Measurements from ENCODE around the gene C1QBP.

The C1QBP gene

DNA sequence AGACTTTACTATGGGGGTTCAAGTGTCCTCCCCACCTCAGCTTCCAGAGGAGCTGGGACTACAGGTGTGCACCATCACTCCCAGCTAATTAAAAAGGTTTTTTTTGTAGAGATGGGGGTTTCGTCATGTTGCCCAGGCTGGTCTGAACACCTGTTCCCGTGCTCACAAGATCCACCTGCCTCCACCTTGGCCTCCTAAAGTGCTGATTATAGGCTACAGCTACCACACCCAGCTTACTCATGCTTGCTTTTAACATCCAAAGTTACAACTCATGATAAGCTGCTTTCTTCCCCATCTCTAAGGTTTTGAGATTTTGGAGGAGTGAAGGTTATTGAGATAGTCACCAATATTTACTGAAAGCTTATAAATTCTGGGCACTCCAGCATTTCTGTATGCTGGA is 22.1 kb downstream of the C1QBP start:
- no peak overlapping the region for H3K4me3 ChIP-seq (ENCODE audit: control insufficient read depth in 1 of 7, extremely low read depth in 1 of 7, insufficient read depth in 4 of 7, low read depth in 2 of 7, low read length in 6 of 7)
- no peaks in the 10 kb centered on the region for H3K9me3 ChIP-seq (ENCODE audit: control extremely low read depth in 1 of 5, control insufficient read depth in 4 of 5, insufficient read depth in 2 of 5, low read depth in 1 of 5, low read length in 4 of 5)
- peaks cover 12 to 34% (median 20%) of the 10 kb centered on the region in 4 experiments for H3K4me1 ChIP-seq (ENCODE audit: control extremely low read depth in 1 of 4, control insufficient read depth in 4 of 4, insufficient read depth in 4 of 4, low read length in 3 of 4)
- ChIA-PET CTCF (interaction anchor here (0.8 to 3.6 kb wide), 4 partner anchors 11 to 222 kb away, joined by 3 to 17 read pairs (median 3); partner anchors contain the start of gene C1QBP), POLR2A (no interaction called here)
- no peak for DNase-seq
- H3K27ac ChIP-seq (ENCODE audit: insufficient read depth in 1 of 2, low read depth in 1 of 2, low read length in 2 of 2, poor library complexity in 1 of 2, severe bottlenecking in 2 of 2), result peak overlapping the region in 1 of 2 experiments; percentile 49
- H3K27me3 ChIP-seq (replicated peaks in 2 of 5; ENCODE audit: control insufficient read depth in 4 of 5, insufficient read depth in 5 of 5, low read length in 4 of 5), result no peaks in the 10 kb centered on the region
- 90% methylated on average over 2 of the region's 2 CpGs for WGBS (ENCODE audit: insufficient coverage)
- peaks cover 16 to 58% (median 32%) of the 10 kb centered on the region in 4 experiments for H3K36me3 ChIP-seq (ENCODE audit: control insufficient read depth in 4 of 4, insufficient read depth in 4 of 4, low read length in 3 of 4)

DNA sequence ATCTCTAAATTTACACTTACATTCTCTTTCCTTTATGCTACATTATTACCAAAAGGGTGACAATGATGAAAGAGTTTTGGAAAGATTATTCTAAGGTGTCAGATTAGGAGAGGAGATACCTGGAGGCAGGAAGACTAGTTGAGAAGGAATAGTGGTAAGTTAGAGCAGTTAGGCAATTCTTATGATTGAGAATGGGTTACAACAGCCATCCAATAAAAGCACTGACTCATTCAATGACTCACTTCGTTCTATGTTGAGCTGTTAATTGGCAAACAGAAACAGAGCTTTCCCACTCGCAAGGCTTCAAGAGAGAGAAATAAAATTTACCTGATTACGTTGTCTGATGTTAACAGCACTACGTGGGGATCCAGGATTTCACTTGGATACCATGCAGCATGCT is 25.3 kb downstream of the C1QBP start:
- POLR2A ChIA-PET, result interaction anchor here (1.1 kb wide), 1 partner anchor 9 kb away, joined by 3 read pairs; no protein-coding TSS in a partner anchor
- H3K36me3 ChIP-seq (ENCODE audit: control insufficient read depth in 4 of 4, insufficient read depth in 4 of 4, low read length in 3 of 4), result peaks cover 23 to 76% (median 47%) of the 10 kb centered on the region in 4 experiments
- DNase-seq, result no peak
- no peaks in the 10 kb centered on the region for H3K9me3 ChIP-seq (ENCODE audit: control extremely low read depth in 1 of 5, control insufficient read depth in 4 of 5, insufficient read depth in 2 of 5, low read depth in 1 of 5, low read length in 4 of 5)
- H3K27ac ChIP-seq (ENCODE audit: insufficient read depth in 1 of 2, low read depth in 1 of 2, low read length in 2 of 2, poor library complexity in 1 of 2, severe bottlenecking in 2 of 2), result no peak overlapping the region
- CTCF ChIA-PET, result interaction anchor here (0.6 kb wide), 1 partner anchor 26 kb away, joined by 3 read pairs; no protein-coding TSS in a partner anchor
- no peaks in the 10 kb centered on the region for H3K27me3 ChIP-seq (replicated peaks in 2 of 5; ENCODE audit: control insufficient read depth in 4 of 5, insufficient read depth in 5 of 5, low read length in 4 of 5)
- H3K4me3 ChIP-seq (ENCODE audit: control insufficient read depth in 1 of 7, extremely low read depth in 1 of 7, insufficient read depth in 4 of 7, low read depth in 2 of 7, low read length in 6 of 7), result no peak overlapping the region
- 98% methylated on average over 3 of the region's 4 CpGs for WGBS (ENCODE audit: insufficient coverage)
- peaks cover 5 to 15% (median 9%) of the 10 kb centered on the region in 4 experiments for H3K4me1 ChIP-seq (ENCODE audit: control extremely low read depth in 1 of 4, control insufficient read depth in 4 of 4, insufficient read depth in 4 of 4, low read length in 3 of 4)

DNA sequence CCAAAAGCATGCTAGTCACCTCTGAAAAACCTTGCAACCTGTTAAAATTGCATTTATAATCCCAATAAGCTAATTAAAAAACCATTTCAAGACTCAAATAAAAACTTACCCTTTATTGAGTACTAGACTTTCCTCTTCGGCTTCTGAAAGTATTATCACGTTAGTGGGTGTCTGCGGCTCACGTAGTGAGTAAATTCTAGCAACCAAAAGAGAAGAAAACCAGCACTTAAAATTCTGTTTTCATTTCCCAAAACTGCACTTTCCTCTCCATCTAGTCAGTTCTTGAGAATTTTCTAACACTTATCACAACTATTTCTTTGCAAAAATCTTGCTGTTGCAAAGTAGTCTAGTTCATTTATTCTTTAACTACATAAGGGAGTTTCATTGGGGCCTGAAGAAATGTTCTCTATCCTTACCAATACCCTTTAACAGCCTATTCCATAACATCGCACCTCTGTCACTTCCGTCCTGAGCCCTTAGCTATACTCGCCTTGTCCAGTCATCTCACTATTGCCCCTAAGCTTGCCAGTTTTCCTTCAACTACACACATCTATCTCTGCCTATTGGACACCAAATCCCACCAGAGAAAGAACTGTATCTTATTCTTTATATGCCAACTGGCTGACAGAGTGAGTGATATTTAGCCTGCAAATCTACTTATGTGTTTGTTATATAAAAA is 28.2 kb downstream of the C1QBP start:
- DNase-seq, result no peak
- Histone ChIP-seq H3K4me3 (ENCODE audit: control insufficient read depth in 1 of 7, extremely low read depth in 1 of 7, insufficient read depth in 4 of 7, low read depth in 2 of 7, low read length in 6 of 7) (no peak overlapping the region), H3K9me3 (ENCODE audit: control extremely low read depth in 1 of 5, control insufficient read depth in 4 of 5, insufficient read depth in 2 of 5, low read depth in 1 of 5, low read length in 4 of 5) (no peaks in the 10 kb centered on the region), H3K36me3 (ENCODE audit: control insufficient read depth in 4 of 4, insufficient read depth in 4 of 4, low read length in 3 of 4) (peaks cover 30 to 90% (median 69%) of the 10 kb centered on the region in 4 experiments), H3K27ac (ENCODE audit: insufficient read depth in 1 of 2, low read depth in 1 of 2, low read length in 2 of 2, poor library complexity in 1 of 2, severe bottlenecking in 2 of 2) (no peak overlapping the region), H3K27me3 (replicated peaks in 2 of 5; ENCODE audit: control insufficient read depth in 4 of 5, insufficient read depth in 5 of 5, low read length in 4 of 5) (no peaks in the 10 kb centered on the region), H3K4me1 (ENCODE audit: control extremely low read depth in 1 of 4, control insufficient read depth in 4 of 4, insufficient read depth in 4 of 4, low read length in 3 of 4) (no peaks in the 10 kb centered on the region)
- POLR2A ChIA-PET, result interaction anchor here (0.7 kb wide), 1 partner anchor 1184 kb away, joined by 3 read pairs; no protein-coding TSS in a partner anchor
- 100% methylated on average over 7 of the region's 7 CpGs for WGBS (ENCODE audit: insufficient coverage)
- CTCF ChIA-PET, result no interaction called here

DNA sequence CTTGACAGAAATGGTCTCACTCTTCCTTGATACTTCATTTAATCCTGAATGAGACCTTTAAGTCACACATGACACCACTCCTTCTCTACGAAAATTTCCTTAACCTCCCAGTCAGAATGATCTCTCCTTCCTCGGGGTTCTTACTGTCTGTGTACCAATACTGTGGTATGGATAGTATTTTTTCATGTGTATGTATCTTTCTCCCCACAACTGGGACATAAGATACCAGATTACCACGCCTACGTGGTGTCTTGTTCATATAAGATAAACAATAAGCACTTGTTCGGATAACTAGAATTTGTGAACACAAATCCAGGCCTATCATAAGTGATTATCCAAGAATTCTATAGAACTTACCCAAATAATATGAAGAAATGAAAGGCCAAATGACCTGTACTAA is 30.8 kb downstream of the C1QBP start:
- Histone ChIP-seq H3K4me3 (ENCODE audit: control insufficient read depth in 1 of 7, extremely low read depth in 1 of 7, insufficient read depth in 4 of 7, low read depth in 2 of 7, low read length in 6 of 7) (no peak overlapping the region), H3K36me3 (ENCODE audit: control insufficient read depth in 4 of 4, insufficient read depth in 4 of 4, low read length in 3 of 4) (peaks cover 43 to 92% (median 69%) of the 10 kb centered on the region in 4 experiments), H3K27me3 (replicated peaks in 2 of 5; ENCODE audit: control insufficient read depth in 4 of 5, insufficient read depth in 5 of 5, low read length in 4 of 5) (no peaks in the 10 kb centered on the region), H3K9me3 (ENCODE audit: control extremely low read depth in 1 of 5, control insufficient read depth in 4 of 5, insufficient read depth in 2 of 5, low read depth in 1 of 5, low read length in 4 of 5) (no peaks in the 10 kb centered on the region), H3K4me1 (ENCODE audit: control extremely low read depth in 1 of 4, control insufficient read depth in 4 of 4, insufficient read depth in 4 of 4, low read length in 3 of 4) (no peaks in the 10 kb centered on the region), H3K27ac (ENCODE audit: insufficient read depth in 1 of 2, low read depth in 1 of 2, low read length in 2 of 2, poor library complexity in 1 of 2, severe bottlenecking in 2 of 2) (no peak overlapping the region)
- ChIA-PET CTCF (no interaction called here), POLR2A (no interaction called here)
- DNase-seq, result no peak
- WGBS (ENCODE audit: insufficient coverage), result no CpG with 5 or more reads among the region's 5 CpGs

DNA sequence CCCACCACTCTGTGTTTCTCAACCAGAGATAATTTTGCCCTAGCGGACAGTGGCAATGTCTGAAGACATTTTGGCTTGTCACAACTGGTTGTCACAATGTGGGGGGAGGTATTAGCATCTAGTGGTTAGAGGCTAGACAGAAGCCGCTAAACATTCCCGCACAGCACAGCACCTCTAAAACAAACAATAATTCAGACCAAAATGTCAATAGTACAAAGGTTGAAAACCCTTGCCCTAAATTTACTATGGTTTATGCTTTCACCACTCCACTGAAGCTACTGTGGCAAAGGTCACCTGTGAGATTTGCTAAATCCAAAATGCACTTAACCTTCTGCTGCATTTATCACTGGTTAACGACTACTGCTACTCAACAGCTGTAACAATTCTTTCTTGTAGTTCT is 33.6 kb downstream of the C1QBP start:
- Histone ChIP-seq H3K27ac (ENCODE audit: insufficient read depth in 1 of 2, low read depth in 1 of 2, low read length in 2 of 2, poor library complexity in 1 of 2, severe bottlenecking in 2 of 2) (no peak overlapping the region), H3K27me3 (replicated peaks in 2 of 5; ENCODE audit: control insufficient read depth in 4 of 5, insufficient read depth in 5 of 5, low read length in 4 of 5) (no peaks in the 10 kb centered on the region), H3K4me1 (ENCODE audit: control extremely low read depth in 1 of 4, control insufficient read depth in 4 of 4, insufficient read depth in 4 of 4, low read length in 3 of 4) (no peaks in the 10 kb centered on the region), H3K9me3 (ENCODE audit: control extremely low read depth in 1 of 5, control insufficient read depth in 4 of 5, insufficient read depth in 2 of 5, low read depth in 1 of 5, low read length in 4 of 5) (no peaks in the 10 kb centered on the region), H3K4me3 (ENCODE audit: control insufficient read depth in 1 of 7, extremely low read depth in 1 of 7, insufficient read depth in 4 of 7, low read depth in 2 of 7, low read length in 6 of 7) (no peak overlapping the region), H3K36me3 (ENCODE audit: control insufficient read depth in 4 of 4, insufficient read depth in 4 of 4, low read length in 3 of 4) (peaks cover 39 to 87% (median 58%) of the 10 kb centered on the region in 4 experiments)
- DNase-seq, result no peak
- CTCF ChIA-PET, result interaction anchor here (1.0 to 1.6 kb wide), 3 partner anchors 12 to 24 kb away, joined by 3 to 7 read pairs (median 3); no protein-coding TSS in a partner anchor
- WGBS (ENCODE audit: insufficient coverage), result 100% methylated on average over 1 of the region's 4 CpGs
- POLR2A ChIA-PET, result no interaction called here

DNA sequence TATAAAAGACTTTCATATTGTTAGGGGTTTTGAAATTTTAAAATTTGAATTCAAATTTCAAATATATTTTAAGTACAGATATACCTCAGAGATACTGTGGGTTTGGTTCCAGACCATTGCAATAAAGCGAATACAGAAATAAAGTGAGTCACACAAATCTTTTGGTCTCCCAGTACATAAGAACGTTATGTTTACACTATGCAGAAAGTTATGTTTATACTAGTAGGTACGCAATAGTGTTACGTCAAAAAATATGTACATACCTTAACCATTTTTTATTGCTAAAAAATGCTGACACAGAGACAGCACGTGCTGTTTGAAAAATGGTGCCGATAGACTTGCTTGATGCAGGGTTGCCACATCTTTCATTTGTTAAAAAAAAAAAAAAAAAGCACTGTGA is 39.2 kb downstream of the C1QBP start:
- Histone ChIP-seq H3K27me3 (replicated peaks in 2 of 5; ENCODE audit: control insufficient read depth in 4 of 5, insufficient read depth in 5 of 5, low read length in 4 of 5) (no peaks in the 10 kb centered on the region), H3K4me3 (ENCODE audit: control insufficient read depth in 1 of 7, extremely low read depth in 1 of 7, insufficient read depth in 4 of 7, low read depth in 2 of 7, low read length in 6 of 7) (no peak overlapping the region), H3K36me3 (ENCODE audit: control insufficient read depth in 4 of 4, insufficient read depth in 4 of 4, low read length in 3 of 4) (peaks cover 12 to 87% (median 51%) of the 10 kb centered on the region in 4 experiments), H3K27ac (ENCODE audit: insufficient read depth in 1 of 2, low read depth in 1 of 2, low read length in 2 of 2, poor library complexity in 1 of 2, severe bottlenecking in 2 of 2) (no peak overlapping the region), H3K4me1 (ENCODE audit: control extremely low read depth in 1 of 4, control insufficient read depth in 4 of 4, insufficient read depth in 4 of 4, low read length in 3 of 4) (no peaks in the 10 kb centered on the region), H3K9me3 (ENCODE audit: control extremely low read depth in 1 of 5, control insufficient read depth in 4 of 5, insufficient read depth in 2 of 5, low read depth in 1 of 5, low read length in 4 of 5) (peaks cover 0 to 7% (median 2%) of the 10 kb centered on the region in 5 experiments)
- DNase-seq, result no peak
- POLR2A ChIA-PET, result no interaction called here
- WGBS (ENCODE audit: insufficient coverage), result no CpG with 5 or more reads among the region's 6 CpGs
- CTCF ChIA-PET, result interaction anchor here (1.3 kb wide), 1 partner anchor 19 kb away, joined by 4 read pairs; no protein-coding TSS in a partner anchor

DNA sequence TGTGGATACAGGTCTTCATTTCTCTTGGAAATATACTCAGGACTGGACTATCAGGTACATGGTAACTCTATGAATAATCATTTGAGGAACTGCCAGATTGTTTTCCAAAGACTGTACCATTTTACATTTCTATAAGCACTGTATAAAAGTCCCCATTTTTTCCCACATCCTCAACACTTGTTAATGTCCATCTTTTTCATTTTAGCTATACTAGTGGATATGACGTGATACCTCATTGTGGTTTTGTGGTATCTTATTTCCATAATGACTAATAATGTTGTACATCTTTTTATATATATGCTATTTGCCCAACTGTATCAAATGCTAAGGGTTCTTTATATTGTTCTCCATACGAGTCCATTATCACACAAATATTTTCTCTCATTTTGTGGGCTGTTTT is 42.3 kb downstream of the C1QBP start:
- no peaks in the 10 kb centered on the region for H3K4me1 ChIP-seq (ENCODE audit: control extremely low read depth in 1 of 4, control insufficient read depth in 4 of 4, insufficient read depth in 4 of 4, low read length in 3 of 4)
- no CpG with 5 or more reads among the region's 2 CpGs for WGBS (ENCODE audit: insufficient coverage)
- peaks cover 0 to 7% (median 2%) of the 10 kb centered on the region in 5 experiments for H3K9me3 ChIP-seq (ENCODE audit: control extremely low read depth in 1 of 5, control insufficient read depth in 4 of 5, insufficient read depth in 2 of 5, low read depth in 1 of 5, low read length in 4 of 5)
- H3K36me3 ChIP-seq (ENCODE audit: control insufficient read depth in 4 of 4, insufficient read depth in 4 of 4, low read length in 3 of 4), result peaks cover 13 to 91% (median 53%) of the 10 kb centered on the region in 4 experiments
- no peak overlapping the region for H3K27ac ChIP-seq (ENCODE audit: insufficient read depth in 1 of 2, low read depth in 1 of 2, low read length in 2 of 2, poor library complexity in 1 of 2, severe bottlenecking in 2 of 2)
- no peaks in the 10 kb centered on the region for H3K27me3 ChIP-seq (replicated peaks in 2 of 5; ENCODE audit: control insufficient read depth in 4 of 5, insufficient read depth in 5 of 5, low read length in 4 of 5)
- POLR2A ChIA-PET, result no interaction called here
- CTCF ChIA-PET, result no interaction called here
- no peak overlapping the region for H3K4me3 ChIP-seq (ENCODE audit: control insufficient read depth in 1 of 7, extremely low read depth in 1 of 7, insufficient read depth in 4 of 7, low read depth in 2 of 7, low read length in 6 of 7)
- no peak for DNase-seq

Data from common myeloid progenitor, CD34-positive (primary cell).